Vagina (tissue), 2 donors: ENCODE measurements around the gene ZFY. TPM values are rescaled to one million over a fixed set of nuclear protein-coding genes. Genes with fewer than 3 reads are reported as not detected.

Experiments used
- DNase-seq, 2 donors: peaks; one replicate each; pipeline ENCODE4 v3.0.0-alpha.2; 2017; ENCODE audit errors: extremely low spot score in 2 of 2
- H3K27ac ChIP-seq: fragments of 200-600 bp; sonication (generic); one replicate; pipeline ENCODE4 v1.5.1; 2019
- H3K27me3 ChIP-seq: fragments of 200-600 bp; sonication (generic); one replicate; pipeline ENCODE4 v1.5.1; 2019
- H3K36me3 ChIP-seq, 2 donors: fragments of 200-600 bp; sonication (generic); one replicate each; pipeline ENCODE4 v1.5.1; 2017 to 2019
- H3K4me1 ChIP-seq: fragments of 200-600 bp; sonication (generic); one replicate; pipeline ENCODE4 v1.5.1; 2019
- H3K4me3 ChIP-seq, 2 donors: fragments of 200-600 bp; sonication (generic); 1 replicate in 1 of 2; 2 replicates in 1 of 2; pipeline ENCODE4 v1.5.1; 2016 to 2019
- H3K9me3 ChIP-seq: fragments of 200-600 bp; sonication (generic); one replicate; pipeline ENCODE4 v1.5.1; 2019
- POLR2A ChIP-seq, 2 donors: fragments of 450-650 bp; IDR thresholded peaks; one replicate each; pipeline ENCODE4 v1.6.1; 2017; ENCODE audit warnings: antibody characterized with exemption in 2 of 2, mild to moderate bottlenecking in 2 of 2, moderate library complexity in 2 of 2
- POLR2AphosphoS5 ChIP-seq, 2 donors: sonication (generic); formaldehyde crosslinking; IDR thresholded peaks; one replicate each; pipeline ENCODE4 v1.9.0; 2017; ENCODE audit warnings: antibody characterized with exemption in 2 of 2, mild to moderate bottlenecking in 2 of 2, low read depth in 1 of 2; ENCODE audit not compliant: insufficient read depth in 1 of 2
- intact Hi-C: fragments of 100-400 bp; cut with DNase I; formaldehyde crosslinking; loops from one replicate; pipeline ENCODE4 v1.15.1; 2023
- total RNA-seq: library from RNA; depleted of rRNA; stranded (reverse); fragments of >200 nt; gene quantifications from one replicate; pipeline ENCODE4 v1.2.3, GENCODE V29; 2016
- TF ChIP-seq, protein P1 (sequence below), 3 experiments: fragments of 450-650 bp in 2 of 3; fragments of 200-600 bp in 1 of 3; sonication (generic) in 1 of 3; IDR thresholded peaks; one replicate each; pipeline ENCODE4 v1.5.1; 2017 to 2019; ENCODE audit warnings: antibody characterized with exemption in 3 of 3, mild to moderate bottlenecking in 2 of 3, moderate library complexity in 2 of 3

Gene ZFY
- total RNA-seq, 1 donor from 2014 or later: not detected

DNA sequence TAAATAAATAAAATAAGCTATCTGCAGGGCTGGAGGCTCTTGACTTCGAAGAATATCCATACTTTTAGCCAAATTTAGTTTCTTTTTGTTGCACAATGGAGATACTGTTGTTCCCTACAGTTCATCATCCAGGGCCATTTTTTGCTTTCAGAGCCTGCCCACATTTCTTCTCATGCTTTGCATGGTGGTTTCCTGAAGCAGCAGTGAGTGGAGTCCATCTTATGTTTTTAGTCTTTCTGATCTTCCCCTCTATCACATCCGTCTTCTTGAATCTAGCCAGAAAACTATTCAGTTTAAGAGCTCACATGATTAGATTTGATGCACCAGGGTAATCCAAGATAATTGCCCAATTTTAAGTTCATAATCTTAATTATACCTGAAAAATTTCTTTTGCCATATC, 19.6 kb downstream of the ZFY start:
- intact Hi-C loops: no loop called here
- no peak for DNase-seq
- Histone ChIP-seq H3K9me3 (no peaks in the 10 kb centered on the region), H3K4me1 (no peaks in the 10 kb centered on the region), H3K36me3 (no peaks in the 10 kb centered on the region), H3K27ac (no peak overlapping the region), H3K4me3 (no peak overlapping the region), H3K27me3 (no peaks in the 10 kb centered on the region)
- TF ChIP-seq POLR2AphosphoS5 (IDR thresholded peaks at IDR 0.05; ENCODE audit: insufficient read depth in 1 of 2, low read depth in 1 of 2) (no peak), POLR2A (IDR thresholded peaks at IDR 0.05) (no peak)
- TF ChIP-seq, protein P1, sequence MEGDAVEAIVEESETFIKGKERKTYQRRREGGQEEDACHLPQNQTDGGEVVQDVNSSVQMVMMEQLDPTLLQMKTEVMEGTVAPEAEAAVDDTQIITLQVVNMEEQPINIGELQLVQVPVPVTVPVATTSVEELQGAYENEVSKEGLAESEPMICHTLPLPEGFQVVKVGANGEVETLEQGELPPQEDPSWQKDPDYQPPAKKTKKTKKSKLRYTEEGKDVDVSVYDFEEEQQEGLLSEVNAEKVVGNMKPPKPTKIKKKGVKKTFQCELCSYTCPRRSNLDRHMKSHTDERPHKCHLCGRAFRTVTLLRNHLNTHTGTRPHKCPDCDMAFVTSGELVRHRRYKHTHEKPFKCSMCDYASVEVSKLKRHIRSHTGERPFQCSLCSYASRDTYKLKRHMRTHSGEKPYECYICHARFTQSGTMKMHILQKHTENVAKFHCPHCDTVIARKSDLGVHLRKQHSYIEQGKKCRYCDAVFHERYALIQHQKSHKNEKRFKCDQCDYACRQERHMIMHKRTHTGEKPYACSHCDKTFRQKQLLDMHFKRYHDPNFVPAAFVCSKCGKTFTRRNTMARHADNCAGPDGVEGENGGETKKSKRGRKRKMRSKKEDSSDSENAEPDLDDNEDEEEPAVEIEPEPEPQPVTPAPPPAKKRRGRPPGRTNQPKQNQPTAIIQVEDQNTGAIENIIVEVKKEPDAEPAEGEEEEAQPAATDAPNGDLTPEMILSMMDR (IDR thresholded peaks at IDR 0.05): no peak

DNA sequence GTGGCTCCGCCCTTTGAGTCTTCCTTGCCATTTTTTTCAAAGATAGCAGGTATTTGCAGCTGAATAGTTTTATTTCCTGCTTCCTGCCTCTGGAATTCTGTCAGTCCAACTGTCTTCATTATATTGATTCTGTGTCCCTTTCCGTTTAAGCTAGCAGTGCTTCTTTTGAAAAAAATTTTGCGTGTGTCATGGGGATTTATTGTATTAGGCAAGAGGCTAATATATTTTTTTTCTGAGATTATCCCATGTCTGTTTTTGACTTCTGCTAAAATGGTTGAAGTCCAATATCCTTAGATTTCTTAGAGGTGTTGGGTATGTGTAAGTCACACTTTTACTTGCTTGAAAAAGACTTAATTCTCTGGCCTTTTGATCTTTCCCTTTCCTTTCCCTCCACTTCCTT, 20.4 kb downstream of the ZFY start:
- intact Hi-C loops: no loop called here
- Histone ChIP-seq H3K36me3 (no peaks in the 10 kb centered on the region), H3K9me3 (no peaks in the 10 kb centered on the region), H3K4me3 (no peak overlapping the region), H3K4me1 (no peaks in the 10 kb centered on the region), H3K27ac (no peak overlapping the region), H3K27me3 (no peaks in the 10 kb centered on the region)
- TF ChIP-seq POLR2AphosphoS5 (IDR thresholded peaks at IDR 0.05; ENCODE audit: insufficient read depth in 1 of 2, low read depth in 1 of 2): no peak
- TF ChIP-seq, protein P1 (IDR thresholded peaks at IDR 0.05): no peak
- no peak for TF ChIP-seq POLR2A (IDR thresholded peaks at IDR 0.05)
- no peak for DNase-seq

DNA sequence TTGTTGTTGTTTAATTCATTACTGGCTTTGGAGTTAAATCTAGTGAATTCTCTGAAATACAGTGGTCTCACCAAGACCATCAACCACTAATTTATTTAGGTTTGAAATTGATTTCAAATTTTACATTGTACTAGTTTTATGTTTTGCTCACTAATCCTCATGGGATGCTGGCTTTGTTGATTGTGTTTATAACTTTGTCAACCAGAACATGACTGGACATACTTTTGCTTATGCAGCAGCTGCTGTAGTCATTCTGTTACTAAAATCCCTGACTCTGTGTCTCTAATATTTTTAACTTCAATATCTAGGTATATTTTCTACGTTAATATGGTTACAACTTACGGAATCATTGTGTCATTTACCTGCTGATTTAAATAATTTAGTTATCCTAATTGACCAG, 26.9 kb downstream of the ZFY start:
- no peak for DNase-seq

DNA sequence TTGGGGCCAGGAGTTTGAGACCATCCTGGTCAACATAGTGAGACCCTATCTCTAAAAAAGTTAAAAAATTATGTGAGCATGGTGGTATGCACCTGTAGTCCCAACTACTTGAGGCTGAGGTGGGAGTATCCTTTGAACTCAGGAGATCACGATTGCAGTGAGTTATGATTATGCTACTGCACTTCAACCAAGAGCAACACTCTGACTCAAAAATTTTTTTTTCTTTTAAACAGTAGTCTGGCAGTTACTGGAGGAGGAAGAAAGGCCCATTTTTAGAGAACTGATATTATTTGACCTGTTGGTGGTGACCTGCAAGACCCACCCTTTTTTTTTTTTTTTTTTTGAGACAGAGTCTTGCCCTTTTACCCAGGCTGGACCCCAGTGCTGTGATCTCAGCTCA, 29.6 kb downstream of the ZFY start:
- no peaks in the 10 kb centered on the region for H3K9me3 ChIP-seq
- H3K36me3 ChIP-seq: no peaks in the 10 kb centered on the region
- no peak overlapping the region for H3K4me3 ChIP-seq
- DNase-seq: no peak
- intact Hi-C loops: no loop called here
- TF ChIP-seq, protein P1 (IDR thresholded peaks at IDR 0.05): no peak
- no peak for TF ChIP-seq POLR2A (IDR thresholded peaks at IDR 0.05)
- TF ChIP-seq POLR2AphosphoS5 (IDR thresholded peaks at IDR 0.05; ENCODE audit: insufficient read depth in 1 of 2, low read depth in 1 of 2): no peak
- H3K27ac ChIP-seq: no peak overlapping the region
- no peaks in the 10 kb centered on the region for H3K4me1 ChIP-seq
- H3K27me3 ChIP-seq: no peaks in the 10 kb centered on the region

More for the DNA sequence above, 26.9 kb downstream of the ZFY start:
- intact Hi-C loops: no loop called here
- Histone ChIP-seq H3K27me3 (no peaks in the 10 kb centered on the region), H3K4me1 (no peaks in the 10 kb centered on the region), H3K9me3 (no peaks in the 10 kb centered on the region), H3K36me3 (no peaks in the 10 kb centered on the region), H3K4me3 (no peak overlapping the region), H3K27ac (no peak overlapping the region)
- TF ChIP-seq POLR2AphosphoS5 (IDR thresholded peaks at IDR 0.05; ENCODE audit: insufficient read depth in 1 of 2, low read depth in 1 of 2) (no peak), POLR2A (IDR thresholded peaks at IDR 0.05) (no peak)
- TF ChIP-seq, protein P1 (IDR thresholded peaks at IDR 0.05): no peak

DNA sequence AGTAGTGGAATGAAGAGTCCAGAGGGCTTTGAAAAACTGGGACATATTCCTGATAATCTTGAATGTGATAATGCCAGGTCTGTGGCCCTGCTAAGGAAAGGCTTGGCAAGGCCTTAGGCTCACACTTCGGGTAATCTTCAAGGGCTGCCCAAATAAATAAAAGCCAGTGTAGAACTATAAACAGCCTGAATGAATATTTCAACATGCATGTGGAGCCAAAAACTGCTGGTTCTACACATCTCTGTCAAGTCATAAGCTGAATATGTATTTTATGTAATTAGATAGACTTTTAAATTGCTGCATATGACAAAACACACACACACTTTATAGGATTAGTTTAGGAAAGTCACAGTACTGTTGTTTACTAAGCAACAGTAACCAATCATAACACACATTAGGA, 30.4 kb downstream of the ZFY start:
- intact Hi-C loops: no loop called here
- Histone ChIP-seq H3K27ac (no peak overlapping the region), H3K4me3 (no peak overlapping the region), H3K27me3 (no peaks in the 10 kb centered on the region), H3K4me1 (no peaks in the 10 kb centered on the region), H3K9me3 (no peaks in the 10 kb centered on the region), H3K36me3 (no peaks in the 10 kb centered on the region)
- DNase-seq: no peak
- TF ChIP-seq POLR2AphosphoS5 (IDR thresholded peaks at IDR 0.05; ENCODE audit: insufficient read depth in 1 of 2, low read depth in 1 of 2) (no peak), POLR2A (IDR thresholded peaks at IDR 0.05) (no peak)
- TF ChIP-seq, protein P1 (IDR thresholded peaks at IDR 0.05): no peak
